Kidney epithelial cell (primary cell): ENCODE results near the gene VAT1L. TPM values are rescaled to one million over a fixed set of nuclear protein-coding genes. Genes with fewer than 3 reads are reported as not detected.

Experiments
- DNase-seq: peaks from one replicate; pipeline ENCODE4 v3.0.0-alpha.2; 2010; ENCODE audit warnings: low read depth
- H3K27me3 ChIP-seq: 2 replicates; pipeline ENCODE4 v1.6.0; 2011; ENCODE audit warnings: low read length; ENCODE audit not compliant: control insufficient read depth, insufficient read depth
- H3K36me3 ChIP-seq: 2 replicates; pipeline ENCODE4 v1.5.1; 2011; ENCODE audit warnings: low read length; ENCODE audit not compliant: control insufficient read depth, insufficient read depth
- H3K4me3 ChIP-seq: 2 replicates; pipeline ENCODE4 v1.5.1; 2011; ENCODE audit warnings: low read depth, mild to moderate bottlenecking, control low read depth, low read length
- CTCF ChIP-seq: IDR thresholded peaks from 2 replicates; pipeline ENCODE4 v1.5.1; 2011; ENCODE audit warnings: mild to moderate bottlenecking, moderate library complexity, low read length, control low read depth, inconsistent platforms; ENCODE audit not compliant: insufficient read depth, poor library complexity, severe bottlenecking
- total RNA-seq: library from RNA; depleted of rRNA; stranded (reverse); fragments of >200 nt; gene quantifications from 2 replicates; pipeline ENCODE4 v1.2.3, GENCODE V29; 2015

Gene VAT1L
- total RNA-seq, 1 donor from 2014 or later = 0.29 TPM

GRCh38 chr16:78005881-78006280 is 217.5 kb downstream of the VAT1L start:
- H3K27me3 ChIP-seq = no peaks in the 10 kb centered on the region
- no peaks in the 10 kb centered on the region for H3K36me3 ChIP-seq
- no peak for TF ChIP-seq CTCF
- H3K4me3 ChIP-seq = no peak overlapping the region
- no peak for DNase-seq

- DNase-seq = no peak
- Histone ChIP-seq H3K36me3 (no peaks in the 10 kb centered on the region), H3K27me3 (no peaks in the 10 kb centered on the region), H3K4me3 (no peak overlapping the region)
- no peak for TF ChIP-seq CTCF
These were observed 218.8 kb downstream of the VAT1L start for GRCh38 chr16:78007121-78007520.

GRCh38 chr16:78022347-78023060 is 234.1 kb downstream of the VAT1L start, which contains the start of gene CLEC3A:
Gene CLEC3A, plus strand, starts transcription at chr16:78022548. Its CDS starts 79 bp downstream, at chr16:78022627.
- Histone ChIP-seq H3K27me3 (no peaks in the 10 kb centered on the region), H3K36me3 (no peaks in the 10 kb centered on the region), H3K4me3 (no peak within 1 kb of the TSS)
- no peak for TF ChIP-seq CTCF
- no peak for DNase-seq

- H3K27me3 ChIP-seq = no peaks in the 10 kb centered on the region
These were observed 235.8 kb downstream of the VAT1L start for GRCh38 chr16:78024159-78024558.

GRCh38 chr16:78025631-78026030 is 237.3 kb downstream of the VAT1L start:
- no peaks in the 10 kb centered on the region for H3K36me3 ChIP-seq
- no peak overlapping the region for H3K4me3 ChIP-seq
- H3K27me3 ChIP-seq = no peaks in the 10 kb centered on the region
- TF ChIP-seq CTCF = no peak
- no peak for DNase-seq

More at GRCh38 chr16:78024159-78024558, 235.8 kb downstream of the VAT1L start:
- no peaks in the 10 kb centered on the region for H3K36me3 ChIP-seq
- DNase-seq = no peak
- no peak overlapping the region for H3K4me3 ChIP-seq
- TF ChIP-seq CTCF = no peak

GRCh38 chr16:78028018-78028417 is 239.7 kb downstream of the VAT1L start:
- Histone ChIP-seq H3K36me3 (no peaks in the 10 kb centered on the region), H3K27me3 (no peaks in the 10 kb centered on the region), H3K4me3 (no peak overlapping the region)
- no peak for DNase-seq
- TF ChIP-seq CTCF = no peak
